Activated CD4-positive, alpha-beta T cell treated with anti-CD3 and anti-CD28 coated beads for 4 hours (primary cell): ENCODE measurements around the gene MPPED1.

Experiments
- DNase-seq, 2 donors: peaks; one replicate each; pipeline ENCODE4 v3.0.0-alpha.2; 2020

MPPED1 gene

GRCh38 chr22:43479301-43479950, 67.6 kb downstream of the MPPED1 start:
- no peak for DNase-seq

DNA sequence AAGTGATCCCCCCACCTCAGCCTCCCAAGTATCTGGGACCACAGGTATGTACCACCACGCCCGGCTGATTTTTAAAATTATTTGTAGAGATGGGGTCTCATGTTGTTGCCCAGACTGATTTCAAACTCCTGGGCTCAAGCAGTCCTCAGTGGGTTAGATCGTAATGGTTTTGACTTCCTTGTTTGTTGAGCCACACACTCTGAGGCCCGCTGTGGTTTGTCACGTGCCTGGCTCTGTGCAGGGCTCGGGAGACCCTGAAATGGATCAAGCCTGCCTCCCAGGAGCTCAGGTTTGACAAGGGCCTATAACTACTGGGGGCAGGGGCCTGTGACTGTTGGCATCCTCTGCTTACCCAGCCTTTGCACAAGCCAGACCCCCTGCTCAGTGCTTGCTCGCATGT, 68.1 kb downstream of the MPPED1 start:
- no peak for DNase-seq

DNA sequence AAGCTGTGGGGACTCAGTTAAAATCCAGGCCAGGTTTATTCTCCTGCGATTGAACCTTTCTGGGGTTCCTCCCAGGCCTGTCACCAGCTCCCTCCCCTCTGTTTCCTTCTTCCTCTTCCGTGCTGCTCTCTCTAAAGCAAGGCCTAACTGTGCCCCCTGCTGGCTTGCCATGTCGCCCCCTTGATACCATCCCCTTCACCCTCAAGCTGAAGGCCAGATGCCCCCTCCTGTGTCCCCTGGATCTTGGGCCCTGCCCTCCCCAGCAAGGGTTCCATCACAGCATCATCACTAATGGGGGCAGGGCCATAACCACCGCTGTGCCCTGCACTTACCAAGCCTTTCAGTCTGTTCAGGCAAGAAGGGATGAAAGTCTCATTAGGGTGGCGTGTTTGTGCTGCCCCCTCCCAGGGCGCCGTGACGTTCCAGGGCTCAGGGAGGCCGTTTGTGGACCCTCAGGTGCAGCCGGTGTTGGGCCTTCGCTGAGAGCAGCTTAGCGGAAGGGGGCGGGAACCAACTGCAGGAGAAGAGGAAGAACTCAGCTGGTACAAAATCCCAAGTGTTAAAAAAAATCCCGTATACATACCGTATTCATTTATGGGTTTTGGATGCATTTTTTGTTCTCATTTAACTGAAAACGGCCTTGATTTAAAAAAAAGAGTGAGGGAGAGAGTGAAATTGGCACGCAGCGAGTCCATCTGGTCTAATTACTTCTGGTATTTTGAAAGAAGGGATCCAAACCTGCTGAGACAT, 69.9 kb downstream of the MPPED1 start:
- no peak for DNase-seq

DNA sequence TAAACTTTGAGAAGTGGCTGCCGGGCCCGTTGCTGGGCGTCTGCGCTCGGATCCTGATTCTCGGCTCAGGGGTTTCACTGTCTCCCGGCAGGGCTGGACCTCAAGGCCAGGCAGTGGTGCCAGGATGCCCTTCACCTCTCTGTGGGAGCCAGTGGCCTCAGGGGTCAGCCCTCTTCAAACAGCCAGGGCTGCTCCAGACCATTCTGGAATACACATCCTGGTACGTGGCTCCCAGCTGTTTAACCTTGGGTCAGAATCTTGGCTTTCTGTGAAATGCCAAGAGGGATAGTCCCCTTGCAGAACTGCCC, 70.5 kb downstream of the MPPED1 start:
- no peak for DNase-seq

- DNase-seq: no peak
Measured at GRCh38 chr22:43483266-43483665, 71.5 kb downstream of the MPPED1 start.

DNA sequence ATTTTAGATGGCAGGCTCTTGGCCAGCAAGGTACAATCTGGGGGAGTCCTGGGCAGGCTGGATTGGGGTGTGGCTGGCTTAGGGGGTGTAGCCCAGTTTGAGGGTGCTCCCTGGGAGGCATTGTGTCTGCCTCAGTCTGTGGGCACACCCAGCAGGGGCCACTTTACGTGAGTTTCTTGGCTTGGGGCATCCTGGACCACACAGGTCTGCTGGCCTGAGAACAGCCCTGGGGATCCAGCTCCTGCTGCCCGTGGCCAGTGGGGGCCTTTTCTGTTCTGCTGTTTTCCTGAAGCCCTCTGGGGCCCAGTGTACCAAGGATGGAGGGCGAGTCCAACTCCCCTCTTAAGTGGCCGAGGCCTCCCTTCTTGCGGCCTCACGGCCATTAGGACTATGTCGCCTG, 71.9 kb downstream of the MPPED1 start:
- no peak for DNase-seq

DNA sequence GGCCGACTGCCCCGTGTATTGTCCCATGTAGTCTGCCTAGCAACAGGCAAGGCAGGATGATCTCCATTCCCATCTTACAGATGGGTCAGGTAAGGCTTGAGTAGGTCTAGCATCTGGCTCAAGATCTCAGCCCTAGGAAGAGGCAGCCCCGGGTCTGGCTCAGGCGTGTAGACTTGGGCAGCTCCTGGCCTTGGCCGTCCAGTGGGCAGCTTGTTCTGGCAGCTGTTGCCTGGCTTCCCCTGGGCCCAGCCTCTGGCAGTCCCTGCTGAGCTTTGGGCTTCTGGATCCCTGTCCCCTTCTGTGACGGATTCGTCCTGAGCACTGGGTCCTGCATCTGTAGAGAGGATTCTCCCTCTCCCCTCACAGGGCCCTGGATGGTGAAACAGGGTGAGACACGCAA, 72.4 kb downstream of the MPPED1 start:
- DNase-seq: no peak

DNA sequence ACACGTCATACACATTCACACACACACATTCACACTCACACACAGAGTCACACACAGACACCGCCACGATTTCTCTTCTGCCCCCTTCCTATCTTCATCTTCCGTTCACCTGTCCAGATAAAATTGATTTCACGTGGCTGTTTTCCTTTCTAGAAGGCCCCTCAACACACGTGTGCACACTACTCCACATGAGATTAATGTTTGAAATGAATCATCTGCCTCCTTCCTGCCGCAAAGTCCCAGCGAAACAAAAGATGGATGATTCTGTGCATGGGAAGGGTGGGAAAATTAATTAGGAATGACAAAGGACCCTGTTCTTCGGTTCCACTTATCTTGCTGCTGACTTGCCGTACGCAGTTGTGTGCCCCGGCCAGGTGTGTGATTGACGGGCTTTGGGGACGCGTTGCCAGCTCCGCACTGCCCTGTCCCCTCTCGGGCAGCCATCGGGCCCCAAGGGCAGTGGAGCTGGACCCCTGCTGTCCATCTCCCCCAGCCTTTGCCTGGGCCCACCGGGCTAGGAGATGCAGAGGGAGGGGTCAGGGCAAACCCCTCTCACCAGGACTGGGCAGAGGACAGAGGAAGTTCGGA, 73.8 kb downstream of the MPPED1 start:
- no peak for DNase-seq

DNA sequence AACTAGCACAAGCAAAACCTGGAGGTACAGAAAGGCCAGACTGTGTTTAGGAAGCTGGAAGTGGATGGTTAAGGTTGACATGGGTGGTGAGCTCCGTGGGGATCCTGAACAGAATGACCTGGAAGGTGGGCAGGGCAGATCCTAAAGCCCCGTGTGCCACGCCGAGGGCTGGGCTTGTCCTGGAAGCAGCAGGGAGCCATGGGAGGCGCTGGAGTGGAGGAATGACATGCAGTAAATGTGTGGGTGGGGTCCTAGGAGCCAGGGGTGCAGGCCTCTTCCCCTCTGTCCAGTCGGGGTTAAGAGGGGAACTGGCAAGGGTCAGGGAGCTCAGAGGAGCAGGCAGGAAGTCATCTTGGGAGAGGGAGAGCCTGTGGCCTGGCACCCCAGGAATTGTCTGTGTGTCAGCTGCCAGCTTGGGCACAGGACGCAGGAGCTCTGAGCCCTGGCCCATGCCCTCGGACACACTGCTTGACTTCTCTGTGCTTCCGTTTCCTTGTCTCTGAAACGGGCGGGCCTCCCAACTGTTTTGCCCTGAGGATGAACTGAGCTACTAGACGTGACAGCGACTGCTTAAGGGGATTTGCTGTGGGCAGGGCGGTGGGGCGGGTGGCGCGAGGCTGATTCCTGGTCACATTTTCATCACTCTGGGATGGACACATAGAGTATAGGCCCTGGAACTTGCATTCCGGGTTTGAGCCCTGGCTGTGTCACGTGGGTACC, 75.7 kb downstream of the MPPED1 start:
- no peak for DNase-seq

DNA sequence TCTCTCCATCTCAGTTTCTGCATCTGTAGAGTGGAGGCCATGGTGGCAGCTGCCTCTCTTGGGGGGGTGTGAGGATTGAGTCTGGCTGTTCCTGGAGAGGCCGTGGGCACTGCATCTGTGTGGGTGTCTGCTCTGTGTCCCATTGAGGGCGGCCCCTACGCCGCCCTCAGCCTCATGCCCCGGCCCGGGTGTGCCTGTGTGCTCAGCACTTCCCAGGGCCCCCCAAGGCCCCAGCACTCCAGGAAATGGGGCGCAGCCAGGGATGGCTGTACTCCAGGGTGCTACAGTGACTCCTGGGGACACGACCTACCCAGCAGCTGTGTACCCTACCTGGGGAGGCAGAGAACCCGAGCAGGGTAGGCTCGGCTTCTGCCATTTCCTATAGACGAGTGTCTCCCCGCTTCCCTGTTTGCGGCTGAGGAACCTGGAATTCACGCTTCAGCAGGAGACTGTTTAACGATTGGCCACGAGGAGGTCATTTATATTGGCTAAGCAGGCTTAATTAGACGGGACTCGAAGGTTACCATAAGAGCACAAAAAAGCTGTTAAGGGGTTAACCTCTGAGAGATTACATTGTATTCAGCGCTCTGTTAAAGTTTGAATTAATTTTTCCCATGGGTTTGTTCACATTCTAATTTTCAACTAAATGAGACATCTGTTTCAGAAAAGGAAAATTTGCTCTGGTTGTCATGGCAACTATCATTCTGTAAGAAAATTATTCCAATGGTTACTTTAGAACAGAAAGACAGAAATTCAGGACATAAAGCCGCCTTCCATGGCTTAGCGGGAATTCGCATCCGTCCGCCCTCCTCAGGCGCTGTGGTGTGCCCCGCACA, 76.4 kb downstream of the MPPED1 start:
- DNase-seq: no peak

- no peak for DNase-seq
Measured at GRCh38 chr22:43488937-43489336, 77.1 kb downstream of the MPPED1 start.

- DNase-seq: no peak
Measured at GRCh38 chr22:43490311-43490710, 78.5 kb downstream of the MPPED1 start.

DNA sequence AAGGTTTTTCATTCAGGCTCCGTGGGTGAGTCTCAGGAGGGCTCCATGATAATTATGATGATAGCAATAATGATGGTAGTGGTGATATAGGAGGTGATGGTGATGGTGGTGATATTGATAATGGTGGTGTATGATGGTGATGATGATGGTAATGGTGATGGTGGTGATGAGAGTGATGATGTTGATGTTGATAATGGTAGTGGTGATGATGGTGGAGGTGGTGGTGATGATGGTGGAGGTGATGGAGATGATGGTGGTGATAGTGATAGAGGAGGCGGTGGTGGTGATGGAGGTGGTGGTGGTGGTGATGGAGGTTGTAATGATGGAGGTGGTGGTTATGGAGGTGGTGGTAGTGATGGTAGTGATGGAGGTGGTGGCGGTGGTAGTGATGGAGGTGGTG, 79.4 kb downstream of the MPPED1 start:
- DNase-seq: no peak

- DNase-seq: no peak
Measured at GRCh38 chr22:43491737-43492136, 79.9 kb downstream of the MPPED1 start.

DNA sequence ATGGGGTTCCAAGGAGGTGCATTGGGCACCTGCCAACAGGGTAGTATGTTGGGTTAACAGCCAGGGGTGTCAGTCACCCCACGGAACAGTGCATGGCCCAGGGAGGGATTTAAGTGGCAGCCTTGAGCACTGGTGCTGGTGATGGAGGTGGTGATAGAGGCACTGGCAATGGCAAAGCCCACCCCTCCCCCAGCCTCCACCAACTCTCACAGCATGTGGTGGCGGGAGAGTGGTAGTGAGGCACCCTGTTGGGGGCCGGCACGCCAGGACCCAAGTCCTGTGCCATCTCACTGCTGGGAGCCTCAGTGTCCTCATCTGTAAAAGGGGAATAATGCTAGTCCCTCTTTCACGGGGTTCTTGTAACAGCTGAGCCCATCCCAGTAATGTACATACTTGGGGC, 81.5 kb downstream of the MPPED1 start:
- DNase-seq: no peak

DNA sequence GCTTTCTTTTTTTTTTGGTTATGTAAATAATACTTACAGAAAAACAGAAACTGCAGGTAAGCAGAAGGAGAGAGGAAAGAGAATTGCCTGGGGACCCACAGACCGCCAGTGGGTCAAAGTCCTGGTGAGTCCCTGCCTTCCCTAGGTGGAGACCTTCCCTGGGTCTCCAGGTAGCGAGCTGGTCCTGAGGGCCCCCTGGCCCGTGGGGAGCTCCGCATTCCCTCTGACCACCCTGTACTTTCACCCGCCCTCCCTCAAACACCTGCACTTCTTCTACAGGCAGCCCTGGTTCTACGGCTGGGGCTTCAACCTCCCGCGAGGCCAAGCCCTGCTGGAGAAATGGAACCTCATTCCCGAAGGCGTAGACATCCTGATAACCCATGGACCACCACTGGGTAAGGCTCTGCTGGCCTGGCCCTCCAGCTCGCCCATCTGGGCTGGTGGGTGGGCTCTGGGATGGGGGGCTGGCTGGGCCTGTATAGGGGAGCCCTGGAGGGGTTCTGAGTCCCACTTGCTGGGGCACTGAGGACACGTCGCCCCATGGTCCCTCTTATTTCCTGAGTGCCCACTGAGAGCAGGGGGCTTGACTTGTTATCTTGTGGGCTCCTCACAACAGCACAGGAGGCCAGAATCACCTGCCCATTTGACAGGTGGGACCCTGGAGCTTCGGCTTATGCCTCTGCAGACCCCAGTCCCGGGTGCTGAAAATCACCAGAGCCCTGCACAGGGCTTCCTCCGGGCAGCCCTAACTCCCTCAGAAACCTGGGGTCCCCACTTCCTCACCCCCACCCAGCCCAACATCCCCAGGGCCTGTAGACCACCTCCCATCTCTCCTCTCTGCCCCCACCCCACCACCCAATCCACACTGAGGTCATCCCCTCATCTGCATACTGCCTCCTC, 86.4 kb downstream of the MPPED1 start:
- DNase-seq: no peak

DNA sequence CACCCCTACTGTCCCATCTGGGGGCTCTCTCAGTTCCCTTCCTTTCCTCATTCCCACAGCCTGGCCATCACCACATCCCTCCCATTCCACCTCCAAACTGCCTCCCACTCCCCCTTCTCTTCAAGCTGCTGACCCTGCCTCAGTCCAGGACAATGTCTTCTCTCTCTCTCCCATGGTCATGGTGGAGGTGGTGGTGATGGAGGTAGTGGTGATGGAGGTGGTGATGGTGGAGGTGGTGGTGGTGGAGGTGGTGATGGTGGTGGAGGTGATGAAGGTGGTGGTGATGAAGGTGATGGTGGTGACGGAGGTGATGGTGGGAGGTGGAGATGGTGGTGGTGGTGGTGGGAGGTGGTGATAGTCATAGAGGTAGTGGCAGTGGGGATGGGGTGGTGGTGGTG, 87.0 kb downstream of the MPPED1 start:
- DNase-seq: no peak

GRCh38 chr22:43500792-43501785, 89.3 kb downstream of the MPPED1 start:
- DNase-seq: no peak

DNA sequence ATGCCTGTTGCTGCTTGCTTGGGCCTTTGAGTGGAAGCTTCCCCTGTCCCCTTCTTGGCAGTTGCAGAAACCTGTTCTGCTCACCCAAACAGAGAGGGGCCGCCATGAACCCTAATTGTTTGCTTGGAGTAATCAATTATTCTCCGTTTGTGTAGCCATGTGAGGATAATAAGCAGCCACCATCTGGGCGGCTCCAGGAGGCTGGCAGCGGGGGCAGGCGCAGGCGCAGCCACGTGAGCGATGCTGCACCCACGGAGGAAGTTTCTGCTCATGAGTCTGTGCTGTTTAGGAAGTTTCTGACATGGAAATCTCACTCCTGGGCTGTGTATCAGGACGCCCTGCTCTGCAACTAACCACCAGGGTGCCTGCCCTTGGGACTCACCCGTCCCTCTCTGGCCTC, 90.1 kb downstream of the MPPED1 start:
- no peak for DNase-seq

GRCh38 chr22:43502306-43502874, 90.6 kb downstream of the MPPED1 start:
- DNase-seq: no peak
